ENCODE measurements around the gene OR10P1.

- TF ChIP-seq CTCF (IDR thresholded peaks at IDR 0.05): no peak
- no peak for TF ChIP-seq POLR2AphosphoS5 (IDR thresholded peaks at IDR 0.05)
- no peak for TF ChIP-seq POLR2A (IDR thresholded peaks at IDR 0.05)
Observed at GRCh38 chr12:55654511-55655214, 18.0 kb downstream of the OR10P1 start.

Data from prostate gland (tissue), 2 donors.